ENCODE results near the gene CRACDL. TPM values are rescaled to one million over a fixed set of nuclear protein-coding genes. Genes with fewer than 3 reads are reported as not detected.

Gene CRACDL
- total RNA-seq, 1 experiment from 2014 or later = 1.1 TPM

GRCh38 chr2:98833917-98834263, 102.1 kb downstream of the CRACDL start:
- Histone ChIP-seq H3K27me3 (replicated peaks; ENCODE audit: control insufficient read depth, insufficient read depth, low read length) (no peaks in the 10 kb centered on the region), H3K36me3 (ENCODE audit: control insufficient read depth, insufficient read depth, low read length) (no peaks in the 10 kb centered on the region), H3K9me3 (no peaks in the 10 kb centered on the region), H3K4me3 (ENCODE audit: low read depth, low read length) (no peak overlapping the region), H3K4me1 (peaks cover 3% of the 10 kb centered on the region; the same call in 1 of the 2 replicates)
- no TSS peak for BruUV-seq (replicated peaks)
- H3K4me1 Mint-ChIP-seq (ENCODE audit: low read depth, unreplicated experiment) = peaks cover 9% of the 10 kb centered on the region
- no peak overlapping the region for H3K4me3 Mint-ChIP-seq (ENCODE audit: unreplicated experiment)
- TF ChIP-seq CTCF (IDR thresholded peaks at IDR 0.05; ENCODE audit: insufficient read depth in 1 of 2, low read depth in 1 of 2, low read length in 1 of 2, severe bottlenecking in 1 of 2, unreplicated experiment in 1 of 2) = no peak
- no peak for DNase-seq
- no peaks in the 10 kb centered on the region for H3K36me3 Mint-ChIP-seq (ENCODE audit: insufficient read depth, unreplicated experiment)
- ChIA-PET CTCF (interaction anchor here (1.0 kb wide), 1 partner anchor 184 kb away, joined by 3 read pairs; no protein-coding TSS in a partner anchor), POLR2A (no interaction called here)
- no peaks in the 10 kb centered on the region for H3K27me3 Mint-ChIP-seq (ENCODE audit: insufficient read depth, unreplicated experiment)
- H3K27ac Mint-ChIP-seq (ENCODE audit: unreplicated experiment) = no peak overlapping the region
- H3K9me3 Mint-ChIP-seq (ENCODE audit: unreplicated experiment) = no peaks in the 10 kb centered on the region
- intact Hi-C loops (cut with micrococcal nuclease; ENCODE audit: unreplicated experiment) = no loop called here

DNA sequence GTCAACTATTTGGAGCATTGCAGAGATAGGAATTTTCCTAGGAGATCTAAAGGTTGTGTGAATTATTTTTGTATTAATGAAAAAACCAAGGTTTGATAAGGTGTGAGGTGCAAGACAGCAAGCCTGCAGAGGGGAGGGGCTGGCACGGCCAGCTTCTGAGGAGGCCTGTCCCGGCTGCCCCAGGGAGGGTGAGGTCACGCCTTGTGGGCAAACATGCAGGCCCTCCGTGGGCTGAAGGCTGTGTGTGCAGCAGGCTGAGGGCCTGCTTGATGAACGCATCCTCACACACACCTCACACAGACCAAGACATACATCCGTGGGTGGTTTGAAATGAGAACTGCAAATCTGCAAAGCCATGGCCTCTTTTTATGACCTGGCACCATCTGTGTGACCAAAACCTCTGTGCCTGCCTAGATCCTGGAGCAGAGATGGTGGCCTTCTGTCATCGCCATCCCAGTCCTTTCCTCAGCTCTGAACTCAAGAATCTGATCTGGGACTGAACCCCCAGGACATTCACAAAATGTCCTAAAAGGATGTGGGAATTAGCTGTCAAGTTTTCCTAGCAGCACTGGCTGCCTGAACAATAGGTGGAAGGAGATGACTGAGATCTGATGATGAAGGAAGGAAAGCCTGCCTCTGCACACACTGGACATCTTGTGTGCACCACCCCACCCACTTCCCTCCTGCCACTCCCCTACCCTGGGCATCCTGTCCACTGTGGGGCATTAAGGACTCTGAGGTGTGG, 102.7 kb downstream of the CRACDL start:
- Mint-ChIP-seq H3K4me3 (ENCODE audit: unreplicated experiment) (no peak overlapping the region), H3K27me3 (ENCODE audit: insufficient read depth, unreplicated experiment) (no peaks in the 10 kb centered on the region), H3K36me3 (ENCODE audit: insufficient read depth, unreplicated experiment) (no peaks in the 10 kb centered on the region), H3K27ac (ENCODE audit: unreplicated experiment) (no peak overlapping the region), H3K4me1 (ENCODE audit: low read depth, unreplicated experiment) (peaks cover 9% of the 10 kb centered on the region), H3K9me3 (ENCODE audit: unreplicated experiment) (no peaks in the 10 kb centered on the region)
- Histone ChIP-seq H3K4me3 (ENCODE audit: low read depth, low read length) (no peak overlapping the region), H3K9me3 (no peaks in the 10 kb centered on the region), H3K4me1 (peaks cover 3% of the 10 kb centered on the region; the same call in 1 of the 2 replicates), H3K27me3 (replicated peaks; ENCODE audit: control insufficient read depth, insufficient read depth, low read length) (no peaks in the 10 kb centered on the region), H3K36me3 (ENCODE audit: control insufficient read depth, insufficient read depth, low read length) (no peaks in the 10 kb centered on the region)
- no peak for TF ChIP-seq CTCF (IDR thresholded peaks at IDR 0.05; ENCODE audit: insufficient read depth in 1 of 2, low read depth in 1 of 2, low read length in 1 of 2, severe bottlenecking in 1 of 2, unreplicated experiment in 1 of 2)
- no TSS peak for BruUV-seq (replicated peaks)
- intact Hi-C loops (cut with micrococcal nuclease; ENCODE audit: unreplicated experiment) = no loop called here
- DNase-seq = no peak
- CTCF ChIA-PET = interaction anchor here (1.0 to 1.1 kb wide), 2 partner anchors 103 to 184 kb away, joined by 3 to 5 read pairs; partner anchors contain the start of gene MGAT4A
- POLR2A ChIA-PET = no interaction called here

GRCh38 chr2:98832172-98832571, 103.9 kb downstream of the CRACDL start:
- H3K4me1 ChIP-seq = peaks cover 3% of the 10 kb centered on the region; the same call in 1 of the 2 replicates
- no peak overlapping the region for H3K4me3 Mint-ChIP-seq (ENCODE audit: unreplicated experiment)
- H3K36me3 Mint-ChIP-seq (ENCODE audit: insufficient read depth, unreplicated experiment) = no peaks in the 10 kb centered on the region
- H3K4me1 Mint-ChIP-seq (ENCODE audit: low read depth, unreplicated experiment) = peaks cover 9% of the 10 kb centered on the region
- ChIA-PET POLR2A (interaction anchor here (0.5 kb wide), 1 partner anchor 45 kb away, joined by 3 read pairs; no protein-coding TSS in a partner anchor), CTCF (interaction anchor here (1.1 kb wide), 1 partner anchor 101 kb away, joined by 5 read pairs; the partner anchor contains the start of gene MGAT4A)
- no peaks in the 10 kb centered on the region for H3K36me3 ChIP-seq (ENCODE audit: control insufficient read depth, insufficient read depth, low read length)
- no peaks in the 10 kb centered on the region for H3K9me3 ChIP-seq
- H3K9me3 Mint-ChIP-seq (ENCODE audit: unreplicated experiment) = no peaks in the 10 kb centered on the region
- intact Hi-C loops (cut with micrococcal nuclease; ENCODE audit: unreplicated experiment) = no loop called here
- no peak overlapping the region for H3K27ac Mint-ChIP-seq (ENCODE audit: unreplicated experiment)
- no peak overlapping the region for H3K4me3 ChIP-seq (ENCODE audit: low read depth, low read length)
- no peaks in the 10 kb centered on the region for H3K27me3 ChIP-seq (replicated peaks; ENCODE audit: control insufficient read depth, insufficient read depth, low read length)
- no TSS peak for BruUV-seq (replicated peaks)
- no peak for DNase-seq
- H3K27me3 Mint-ChIP-seq (ENCODE audit: insufficient read depth, unreplicated experiment) = no peaks in the 10 kb centered on the region
- TF ChIP-seq CTCF (IDR thresholded peaks at IDR 0.05; ENCODE audit: insufficient read depth in 1 of 2, low read depth in 1 of 2, low read length in 1 of 2, severe bottlenecking in 1 of 2, unreplicated experiment in 1 of 2) = no peak
